ENCODE data around the gene TNRC6C.

The TNRC6C gene

GRCh38 chr17:78049609-78050008, 91.1 kb downstream of the TNRC6C start:
- Histone ChIP-seq H3K9me2 (replicated peaks; ENCODE audit: insufficient read depth, low read length) (no peaks in the 10 kb centered on the region), H3K4me3 (ENCODE audit: insufficient read depth, low read length, poor library complexity, severe bottlenecking) (no peak overlapping the region), H3K27me3 (ENCODE audit: low read length) (no peaks in the 10 kb centered on the region), H3K27ac (ENCODE audit: low read depth, low read length) (no peak overlapping the region), H3K79me2 (ENCODE audit: insufficient read depth, low read length) (no peaks in the 10 kb centered on the region), H3F3A (ENCODE audit: insufficient read depth) (no peaks in the 10 kb centered on the region), H3K9ac (ENCODE audit: low read length) (no peak overlapping the region), H3K4me2 (ENCODE audit: low read depth, low read length, poor library complexity, severe bottlenecking) (no peak overlapping the region), H3K9me3 (ENCODE audit: insufficient read depth, low read length) (no peaks in the 10 kb centered on the region), H4K20me1 (ENCODE audit: low read depth, low read length) (no peaks in the 10 kb centered on the region), H2AFZ (ENCODE audit: low read depth, low read length, severe bottlenecking) (no peak overlapping the region), H3K36me3 (ENCODE audit: low read length) (no peaks in the 10 kb centered on the region)
- no peak for TF ChIP-seq EZH2phosphoT487 (conservative IDR thresholded peaks at IDR 0.05; ENCODE audit: low read length)
- TF ChIP-seq, protein P1, sequence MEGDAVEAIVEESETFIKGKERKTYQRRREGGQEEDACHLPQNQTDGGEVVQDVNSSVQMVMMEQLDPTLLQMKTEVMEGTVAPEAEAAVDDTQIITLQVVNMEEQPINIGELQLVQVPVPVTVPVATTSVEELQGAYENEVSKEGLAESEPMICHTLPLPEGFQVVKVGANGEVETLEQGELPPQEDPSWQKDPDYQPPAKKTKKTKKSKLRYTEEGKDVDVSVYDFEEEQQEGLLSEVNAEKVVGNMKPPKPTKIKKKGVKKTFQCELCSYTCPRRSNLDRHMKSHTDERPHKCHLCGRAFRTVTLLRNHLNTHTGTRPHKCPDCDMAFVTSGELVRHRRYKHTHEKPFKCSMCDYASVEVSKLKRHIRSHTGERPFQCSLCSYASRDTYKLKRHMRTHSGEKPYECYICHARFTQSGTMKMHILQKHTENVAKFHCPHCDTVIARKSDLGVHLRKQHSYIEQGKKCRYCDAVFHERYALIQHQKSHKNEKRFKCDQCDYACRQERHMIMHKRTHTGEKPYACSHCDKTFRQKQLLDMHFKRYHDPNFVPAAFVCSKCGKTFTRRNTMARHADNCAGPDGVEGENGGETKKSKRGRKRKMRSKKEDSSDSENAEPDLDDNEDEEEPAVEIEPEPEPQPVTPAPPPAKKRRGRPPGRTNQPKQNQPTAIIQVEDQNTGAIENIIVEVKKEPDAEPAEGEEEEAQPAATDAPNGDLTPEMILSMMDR (IDR thresholded peaks at IDR 0.05; ENCODE audit: insufficient read depth, low read length, poor library complexity, severe bottlenecking), result no peak

DNA sequence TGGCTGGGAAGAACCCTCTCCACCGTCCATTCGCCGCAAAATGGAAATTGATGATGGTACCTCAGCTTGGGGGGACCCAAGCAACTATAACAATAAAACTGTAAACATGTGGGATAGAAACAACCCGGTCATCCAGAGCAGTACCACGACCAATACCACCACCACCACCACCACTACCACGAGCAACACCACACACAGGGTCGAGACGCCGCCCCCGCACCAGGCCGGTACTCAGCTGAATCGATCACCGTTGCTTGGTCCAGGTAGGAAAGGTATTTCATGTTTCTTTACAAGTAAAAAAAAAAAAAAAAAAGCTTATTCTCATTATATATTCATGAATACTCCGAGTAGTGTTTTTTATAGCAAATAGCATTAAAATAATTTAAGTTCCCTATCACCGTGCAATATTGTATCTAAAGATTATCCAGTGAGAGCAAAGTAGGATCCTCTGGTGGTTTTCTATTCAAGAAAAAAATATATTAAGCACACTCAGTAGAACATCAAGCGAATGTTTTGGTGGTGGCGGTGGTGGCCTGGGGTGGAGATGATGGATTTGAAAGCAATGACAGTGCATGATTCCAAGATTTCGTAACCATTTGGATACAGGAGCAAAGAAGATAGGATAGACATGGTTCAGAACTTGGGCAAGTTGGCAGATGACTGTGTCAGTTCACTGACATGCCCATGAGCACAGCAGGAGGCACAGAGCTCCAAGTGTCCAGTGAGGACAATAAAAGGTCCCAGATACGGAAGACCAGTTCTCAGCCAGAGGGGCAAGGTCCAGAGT, 92.9 kb downstream of the TNRC6C start:
- Histone ChIP-seq H3K9me3 (ENCODE audit: insufficient read depth, low read length) (no peaks in the 10 kb centered on the region), H2AFZ (ENCODE audit: low read depth, low read length, severe bottlenecking) (no peak overlapping the region), H3K79me2 (ENCODE audit: insufficient read depth, low read length) (no peaks in the 10 kb centered on the region), H4K20me1 (ENCODE audit: low read depth, low read length) (no peaks in the 10 kb centered on the region), H3K9me2 (replicated peaks; ENCODE audit: insufficient read depth, low read length) (no peaks in the 10 kb centered on the region), H3K9ac (ENCODE audit: low read length) (no peak overlapping the region), H3K4me2 (ENCODE audit: low read depth, low read length, poor library complexity, severe bottlenecking) (no peak overlapping the region), H3K36me3 (ENCODE audit: low read length) (no peaks in the 10 kb centered on the region), H3K4me3 (ENCODE audit: insufficient read depth, low read length, poor library complexity, severe bottlenecking) (no peak overlapping the region), H3K27ac (ENCODE audit: low read depth, low read length) (no peak overlapping the region), H3K27me3 (ENCODE audit: low read length) (no peaks in the 10 kb centered on the region), H3F3A (ENCODE audit: insufficient read depth) (no peaks in the 10 kb centered on the region)
- TF ChIP-seq, protein P1 (IDR thresholded peaks at IDR 0.05; ENCODE audit: insufficient read depth, low read length, poor library complexity, severe bottlenecking), result no peak
- TF ChIP-seq EZH2phosphoT487 (conservative IDR thresholded peaks at IDR 0.05; ENCODE audit: low read length), result no peak

DNA sequence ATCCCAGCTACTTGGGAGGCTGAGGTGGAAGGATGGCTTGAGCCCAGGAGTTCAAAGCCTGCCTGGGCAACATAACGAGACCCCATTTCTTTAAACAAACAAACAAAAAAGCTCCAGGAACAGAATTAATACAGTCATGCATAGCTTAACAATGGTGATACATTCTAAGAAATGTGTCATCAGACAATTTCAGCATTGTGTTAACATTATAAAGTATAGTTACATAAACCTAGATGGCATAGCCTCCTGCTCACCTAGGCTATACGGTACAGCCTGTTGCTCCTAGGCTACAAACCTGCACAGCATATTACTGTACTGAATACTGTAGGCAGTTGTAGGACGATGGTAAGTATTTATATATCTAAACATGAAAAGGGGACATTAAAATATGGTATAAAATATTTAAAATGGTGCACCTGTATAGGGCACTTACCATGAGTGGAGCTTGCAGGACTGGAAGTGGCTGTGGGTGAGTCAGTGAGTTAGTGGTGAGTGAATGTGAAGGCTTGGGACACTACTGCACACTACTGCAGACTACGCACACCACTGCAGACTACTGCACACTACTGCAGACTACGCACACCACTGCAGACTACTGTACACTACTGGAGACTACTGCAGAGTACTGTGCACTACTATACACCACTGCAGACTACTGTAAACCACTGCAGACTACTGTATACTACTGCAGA, 95.4 kb downstream of the TNRC6C start:
- H4K20me1 ChIP-seq (ENCODE audit: low read depth, low read length), result no peaks in the 10 kb centered on the region
- H3K4me3 ChIP-seq (ENCODE audit: insufficient read depth, low read length, poor library complexity, severe bottlenecking), result no peak overlapping the region
- H2AFZ ChIP-seq (ENCODE audit: low read depth, low read length, severe bottlenecking), result no peak overlapping the region
- no peaks in the 10 kb centered on the region for H3K27me3 ChIP-seq (ENCODE audit: low read length)
- no peak for TF ChIP-seq EZH2phosphoT487 (conservative IDR thresholded peaks at IDR 0.05; ENCODE audit: low read length)
- TF ChIP-seq, protein P1 (IDR thresholded peaks at IDR 0.05; ENCODE audit: insufficient read depth, low read length, poor library complexity, severe bottlenecking), result no peak
- no peak overlapping the region for H3K9ac ChIP-seq (ENCODE audit: low read length)
- no peaks in the 10 kb centered on the region for H3K36me3 ChIP-seq (ENCODE audit: low read length)
- H3K27ac ChIP-seq (ENCODE audit: low read depth, low read length), result no peak overlapping the region
- H3K4me2 ChIP-seq (ENCODE audit: low read depth, low read length, poor library complexity, severe bottlenecking), result no peak overlapping the region
- H3K79me2 ChIP-seq (ENCODE audit: insufficient read depth, low read length), result no peaks in the 10 kb centered on the region
- H3K9me3 ChIP-seq (ENCODE audit: insufficient read depth, low read length), result no peaks in the 10 kb centered on the region
- H3K9me2 ChIP-seq (replicated peaks; ENCODE audit: insufficient read depth, low read length), result no peaks in the 10 kb centered on the region
- no peaks in the 10 kb centered on the region for H3F3A ChIP-seq (ENCODE audit: insufficient read depth)

Data from SU-DHL-6 (cell line).